GM18505 (cell line): ENCODE data around the gene KCNMA1.
"Not testable (repeated sequence)": the region's sequence is repeated elsewhere in the genome, so short reads cannot be mapped to it uniquely, and the experiment has no call there.

Source experiments
- ATAC-seq: cut with Tn5 transposase; IDR thresholded peaks from one replicate; pipeline ENCODE4 v1.9.1; 2021; ENCODE audit not compliant: unreplicated experiment
- POLR2A ChIP-seq: IDR thresholded peaks from 4 replicates; pipeline ENCODE4 v1.6.1; 2011; ENCODE audit warnings: borderline replicate concordance; ENCODE audit not compliant: insufficient read depth, insufficient read length; ENCODE audit errors: extremely low read depth

The KCNMA1 gene

GRCh38 chr10:77600640-77601039 is 37.0 kb downstream of the KCNMA1 start:
- ATAC-seq: no peak
- no peak for TF ChIP-seq POLR2A

GRCh38 chr10:77599651-77600050 is 38.0 kb downstream of the KCNMA1 start:
- no peak for ATAC-seq
- no peak for TF ChIP-seq POLR2A

GRCh38 chr10:77598606-77599005 is 39.0 kb downstream of the KCNMA1 start:
- no peak for TF ChIP-seq POLR2A
- no peak for ATAC-seq

- TF ChIP-seq POLR2A: no peak
- no peak for ATAC-seq
Observed at GRCh38 chr10:77597560-77597959, 40.0 kb downstream of the KCNMA1 start.

GRCh38 chr10:77594471-77594783 is 43.2 kb downstream of the KCNMA1 start:
- no peak for ATAC-seq
- TF ChIP-seq POLR2A: no peak

GRCh38 chr10:77593771-77594470 is 43.7 kb downstream of the KCNMA1 start:
- TF ChIP-seq POLR2A: no peak
- ATAC-seq: no peak

- TF ChIP-seq POLR2A: no peak
- no peak for ATAC-seq
Observed at GRCh38 chr10:77592946-77593636, 44.5 kb downstream of the KCNMA1 start.

- no peak for TF ChIP-seq POLR2A
- no peak for ATAC-seq
Observed at GRCh38 chr10:77592510-77592909, 45.1 kb downstream of the KCNMA1 start.

GRCh38 chr10:77591238-77591880 is 46.2 kb downstream of the KCNMA1 start:
- TF ChIP-seq POLR2A: no peak
- no peak for ATAC-seq

GRCh38 chr10:77590344-77591237 is 47.0 kb downstream of the KCNMA1 start:
- no peak for ATAC-seq
- TF ChIP-seq POLR2A: no peak

- not testable (repeated sequence) for ATAC-seq
Observed at GRCh38 chr10:77589703-77590102, 47.9 kb downstream of the KCNMA1 start.

GRCh38 chr10:77588886-77589285 is 48.7 kb downstream of the KCNMA1 start:
- TF ChIP-seq POLR2A: no peak
- ATAC-seq: no peak

- TF ChIP-seq POLR2A: no peak
- no peak for ATAC-seq
Observed at GRCh38 chr10:77587416-77587790, 50.2 kb downstream of the KCNMA1 start.
